ENCODE measurements around the gene DSCAM.

The DSCAM gene

GRCh38 chr21:40633048-40633447 lies 213.9 kb downstream of the DSCAM start:
- Histone ChIP-seq H2AFZ (ENCODE audit: low read depth, low read length, severe bottlenecking) (no peak overlapping the region), H3K36me3 (ENCODE audit: low read length) (no peaks in the 10 kb centered on the region), H3K4me2 (ENCODE audit: low read depth, low read length, poor library complexity, severe bottlenecking) (no peak overlapping the region), H3F3A (ENCODE audit: insufficient read depth) (no peaks in the 10 kb centered on the region), H3K9me2 (replicated peaks; ENCODE audit: insufficient read depth, low read length) (no peaks in the 10 kb centered on the region), H3K9ac (ENCODE audit: low read length) (no peak overlapping the region), H3K27ac (ENCODE audit: low read depth, low read length) (no peak overlapping the region), H3K79me2 (ENCODE audit: insufficient read depth, low read length) (no peaks in the 10 kb centered on the region), H3K9me3 (ENCODE audit: insufficient read depth, low read length) (no peaks in the 10 kb centered on the region), H3K27me3 (ENCODE audit: low read length) (no peaks in the 10 kb centered on the region), H4K20me1 (ENCODE audit: low read depth, low read length) (no peaks in the 10 kb centered on the region), H3K4me3 (ENCODE audit: insufficient read depth, low read length, poor library complexity, severe bottlenecking) (no peak overlapping the region)
- TF ChIP-seq EZH2phosphoT487 (conservative IDR thresholded peaks at IDR 0.05; ENCODE audit: low read length) = no peak
- no peak for TF ChIP-seq CTCF (IDR thresholded peaks at IDR 0.05; ENCODE audit: insufficient read depth, low read length, poor library complexity, severe bottlenecking)

- Histone ChIP-seq H3K79me2 (ENCODE audit: insufficient read depth, low read length) (no peaks in the 10 kb centered on the region), H3K9me3 (ENCODE audit: insufficient read depth, low read length) (no peaks in the 10 kb centered on the region), H3K4me2 (ENCODE audit: low read depth, low read length, poor library complexity, severe bottlenecking) (no peak overlapping the region), H3K36me3 (ENCODE audit: low read length) (no peaks in the 10 kb centered on the region), H3K4me3 (ENCODE audit: insufficient read depth, low read length, poor library complexity, severe bottlenecking) (no peak overlapping the region), H3K9me2 (replicated peaks; ENCODE audit: insufficient read depth, low read length) (no peaks in the 10 kb centered on the region), H2AFZ (ENCODE audit: low read depth, low read length, severe bottlenecking) (no peak overlapping the region), H3K27me3 (ENCODE audit: low read length) (no peaks in the 10 kb centered on the region), H3F3A (ENCODE audit: insufficient read depth) (no peaks in the 10 kb centered on the region), H3K27ac (ENCODE audit: low read depth, low read length) (no peak overlapping the region), H3K9ac (ENCODE audit: low read length) (no peak overlapping the region), H4K20me1 (ENCODE audit: low read depth, low read length) (no peaks in the 10 kb centered on the region)
- no peak for TF ChIP-seq EZH2phosphoT487 (conservative IDR thresholded peaks at IDR 0.05; ENCODE audit: low read length)
- no peak for TF ChIP-seq CTCF (IDR thresholded peaks at IDR 0.05; ENCODE audit: insufficient read depth, low read length, poor library complexity, severe bottlenecking)
These were observed 215.7 kb downstream of the DSCAM start for GRCh38 chr21:40631211-40631610.

DNA sequence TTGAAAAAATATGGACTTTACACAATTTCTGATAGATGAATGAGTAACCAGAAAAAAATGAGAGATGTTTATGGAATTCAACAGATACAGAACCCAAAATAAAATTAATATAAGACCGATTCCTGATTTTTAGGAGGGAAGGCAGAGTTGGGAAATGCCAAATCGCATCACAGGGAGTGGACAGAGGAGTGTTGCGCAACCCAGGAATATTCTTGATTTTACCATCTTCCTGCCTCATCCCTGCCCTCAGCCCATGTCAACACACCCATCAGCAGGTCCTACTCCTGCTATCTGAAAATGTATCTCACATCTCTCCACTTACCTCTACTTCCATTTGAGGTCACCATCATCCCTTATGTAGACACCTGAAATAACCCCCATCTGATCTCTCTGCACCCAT lies 221.0 kb downstream of the DSCAM start:
- no peak overlapping the region for H3K9ac ChIP-seq (ENCODE audit: low read length)
- no peak overlapping the region for H3K4me2 ChIP-seq (ENCODE audit: low read depth, low read length, poor library complexity, severe bottlenecking)
- no peak overlapping the region for H2AFZ ChIP-seq (ENCODE audit: low read depth, low read length, severe bottlenecking)
- H3K36me3 ChIP-seq (ENCODE audit: low read length) = no peaks in the 10 kb centered on the region
- no peaks in the 10 kb centered on the region for H3K79me2 ChIP-seq (ENCODE audit: insufficient read depth, low read length)
- H4K20me1 ChIP-seq (ENCODE audit: low read depth, low read length) = no peaks in the 10 kb centered on the region
- H3K9me2 ChIP-seq (replicated peaks; ENCODE audit: insufficient read depth, low read length) = no peaks in the 10 kb centered on the region
- no peak overlapping the region for H3K27ac ChIP-seq (ENCODE audit: low read depth, low read length)
- TF ChIP-seq CTCF (IDR thresholded peaks at IDR 0.05; ENCODE audit: insufficient read depth, low read length, poor library complexity, severe bottlenecking) = no peak
- TF ChIP-seq EZH2phosphoT487 (conservative IDR thresholded peaks at IDR 0.05; ENCODE audit: low read length) = no peak
- no peak overlapping the region for H3K4me3 ChIP-seq (ENCODE audit: insufficient read depth, low read length, poor library complexity, severe bottlenecking)
- no peaks in the 10 kb centered on the region for H3F3A ChIP-seq (ENCODE audit: insufficient read depth)
- no peaks in the 10 kb centered on the region for H3K27me3 ChIP-seq (ENCODE audit: low read length)
- no peaks in the 10 kb centered on the region for H3K9me3 ChIP-seq (ENCODE audit: insufficient read depth, low read length)

DNA sequence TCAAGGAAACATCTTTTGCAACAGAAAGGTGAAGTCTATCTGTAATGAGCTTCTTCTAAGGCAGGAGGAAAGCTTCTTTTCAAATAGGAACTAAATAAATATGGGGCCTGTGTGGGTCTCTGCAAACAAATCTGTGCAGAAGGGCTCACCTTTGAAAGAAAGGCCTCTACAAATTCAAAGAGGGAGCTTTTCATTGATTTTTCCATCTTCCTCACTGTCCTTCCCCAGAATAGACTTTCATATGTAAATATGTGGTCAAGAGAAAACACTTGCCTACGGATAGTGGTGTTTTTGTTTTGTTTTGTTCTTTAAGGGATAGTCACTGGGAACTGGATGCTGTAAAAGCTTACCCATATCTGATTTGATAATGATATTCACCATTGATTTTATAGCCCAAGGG lies 223.4 kb downstream of the DSCAM start:
- TF ChIP-seq EZH2phosphoT487 (conservative IDR thresholded peaks at IDR 0.05; ENCODE audit: low read length) (no peak), CTCF (IDR thresholded peaks at IDR 0.05; ENCODE audit: insufficient read depth, low read length, poor library complexity, severe bottlenecking) (no peak)
- H3K27me3 ChIP-seq (ENCODE audit: low read length) = no peaks in the 10 kb centered on the region
- no peaks in the 10 kb centered on the region for H3K36me3 ChIP-seq (ENCODE audit: low read length)
- no peak overlapping the region for H3K4me3 ChIP-seq (ENCODE audit: insufficient read depth, low read length, poor library complexity, severe bottlenecking)
- no peak overlapping the region for H3K27ac ChIP-seq (ENCODE audit: low read depth, low read length)
- no peaks in the 10 kb centered on the region for H3K79me2 ChIP-seq (ENCODE audit: insufficient read depth, low read length)
- H4K20me1 ChIP-seq (ENCODE audit: low read depth, low read length) = no peaks in the 10 kb centered on the region
- no peaks in the 10 kb centered on the region for H3K9me3 ChIP-seq (ENCODE audit: insufficient read depth, low read length)
- H3K9me2 ChIP-seq (replicated peaks; ENCODE audit: insufficient read depth, low read length) = no peaks in the 10 kb centered on the region
- no peak overlapping the region for H3K9ac ChIP-seq (ENCODE audit: low read length)
- no peak overlapping the region for H2AFZ ChIP-seq (ENCODE audit: low read depth, low read length, severe bottlenecking)
- H3F3A ChIP-seq (ENCODE audit: insufficient read depth) = no peaks in the 10 kb centered on the region
- no peak overlapping the region for H3K4me2 ChIP-seq (ENCODE audit: low read depth, low read length, poor library complexity, severe bottlenecking)

Data from SU-DHL-6 (cell line).